DND-41 (cell line): ENCODE data around the gene TMX3.

Source experiments
- ATAC-seq: fragments of 200-7000 bp; cut with Tn5 transposase; 3 replicates; pipeline ENCODE4 v1.9.1; 2021; ENCODE audit warnings: low read depth; ENCODE audit not compliant: insufficient read depth
- DNase-seq: peaks from one replicate; pipeline ENCODE4 v3.0.0-alpha.2; 2020
- H2AFZ ChIP-seq: 2 replicates; pipeline ENCODE4 v1.6.0; 2012; ENCODE audit warnings: low read depth, low read length
- H3K27ac ChIP-seq: 2 replicates; pipeline ENCODE4 v1.5.1; 2012; ENCODE audit warnings: low read length, inconsistent platforms
- H3K27me3 ChIP-seq: fragments of 200-600 bp; sonication (generic); 2 replicates; pipeline ENCODE4 v1.6.0; 2012; ENCODE audit warnings: low read length, mild to moderate bottlenecking, inconsistent platforms; ENCODE audit not compliant: insufficient read depth, poor library complexity
- H3K36me3 ChIP-seq: 2 replicates; pipeline ENCODE4 v1.5.1; 2012; ENCODE audit warnings: low read length, inconsistent platforms; ENCODE audit not compliant: insufficient read depth
- H3K4me1 ChIP-seq: 2 replicates; pipeline ENCODE4 v1.5.1; 2012; ENCODE audit warnings: mild to moderate bottlenecking, low read length; ENCODE audit not compliant: insufficient read depth
- H3K4me2 ChIP-seq: 2 replicates; pipeline ENCODE4 v1.6.0; 2012; ENCODE audit warnings: mild to moderate bottlenecking, moderate library complexity, low read length, inconsistent platforms; ENCODE audit not compliant: insufficient read depth
- H3K4me3 ChIP-seq, 2 experiments: fragments of 200-600 bp in 1 of 2; shearing (Covaris generic) in 1 of 2; 2 replicates each; pipeline ENCODE4 v1.5.1; 2012 to 2016; ENCODE audit warnings: inconsistent platforms in 2 of 2, low read length in 2 of 2, mild to moderate bottlenecking in 2 of 2, low read depth in 1 of 2, moderate library complexity in 1 of 2
- H3K79me2 ChIP-seq: 2 replicates; pipeline ENCODE4 v1.6.0; 2012; ENCODE audit warnings: low read length, inconsistent platforms; ENCODE audit not compliant: insufficient read depth
- H3K9ac ChIP-seq: 2 replicates; pipeline ENCODE4 v1.6.0; 2012; ENCODE audit warnings: low read depth, mild to moderate bottlenecking, inconsistent platforms, low read length, moderate library complexity
- H3K9me3 ChIP-seq: 2 replicates; pipeline ENCODE4 v1.5.1; 2012; ENCODE audit warnings: low read length, moderate library complexity, mild to moderate bottlenecking, inconsistent platforms; ENCODE audit not compliant: insufficient read depth, severe bottlenecking
- H4K20me1 ChIP-seq: 2 replicates; pipeline ENCODE4 v1.6.0; 2012; ENCODE audit warnings: low read length; ENCODE audit not compliant: insufficient read depth
- EZH2 ChIP-seq: IDR thresholded peaks from 3 replicates; pipeline ENCODE4 v1.6.1; 2012; ENCODE audit warnings: borderline replicate concordance, low read depth, mild to moderate bottlenecking, moderate library complexity, low read length, inconsistent platforms; ENCODE audit not compliant: severe bottlenecking
- TF ChIP-seq, protein P1 (sequence below): IDR thresholded peaks from 2 replicates; pipeline ENCODE4 v1.5.1; 2012; ENCODE audit warnings: borderline replicate concordance, low read length, moderate library complexity, mild to moderate bottlenecking; ENCODE audit not compliant: poor library complexity, severe bottlenecking; ENCODE audit errors: extremely low read depth

TMX3 gene

DNA sequence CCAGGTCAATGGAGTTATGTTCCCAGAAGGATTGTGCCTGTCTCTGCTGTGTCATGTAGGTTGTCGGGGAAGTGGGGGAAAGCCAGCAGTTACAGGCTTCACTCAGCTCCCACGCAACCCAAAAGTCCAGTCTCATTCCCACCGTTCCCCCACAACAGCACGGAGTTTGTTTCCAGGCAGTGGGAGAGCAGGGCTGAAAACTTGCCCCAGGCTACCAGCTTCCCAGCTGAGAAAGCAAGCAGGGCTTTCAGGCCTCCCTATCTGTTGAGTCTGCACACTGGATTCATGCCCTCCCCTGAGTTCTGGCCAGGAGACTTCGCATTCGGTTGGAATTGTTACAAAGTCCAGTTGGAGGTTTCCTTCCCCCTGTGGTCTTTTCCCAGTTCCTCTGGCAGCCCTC lies 76.3 kb downstream of the TMX3 start:
- H3K4me2 ChIP-seq, result no peak overlapping the region
- no peak overlapping the region for H2AFZ ChIP-seq
- no peaks in the 10 kb centered on the region for H3K79me2 ChIP-seq
- ATAC-seq (no peak), DNase-seq (no peak)
- no peak overlapping the region for H3K9ac ChIP-seq
- no peaks in the 10 kb centered on the region for H4K20me1 ChIP-seq
- no peak overlapping the region for H3K27ac ChIP-seq
- no peaks in the 10 kb centered on the region for H3K27me3 ChIP-seq
- no peak overlapping the region for H3K4me3 ChIP-seq
- H3K9me3 ChIP-seq, result no peaks in the 10 kb centered on the region
- H3K4me1 ChIP-seq, result no peaks in the 10 kb centered on the region
- H3K36me3 ChIP-seq, result no peaks in the 10 kb centered on the region
- TF ChIP-seq, protein P1, sequence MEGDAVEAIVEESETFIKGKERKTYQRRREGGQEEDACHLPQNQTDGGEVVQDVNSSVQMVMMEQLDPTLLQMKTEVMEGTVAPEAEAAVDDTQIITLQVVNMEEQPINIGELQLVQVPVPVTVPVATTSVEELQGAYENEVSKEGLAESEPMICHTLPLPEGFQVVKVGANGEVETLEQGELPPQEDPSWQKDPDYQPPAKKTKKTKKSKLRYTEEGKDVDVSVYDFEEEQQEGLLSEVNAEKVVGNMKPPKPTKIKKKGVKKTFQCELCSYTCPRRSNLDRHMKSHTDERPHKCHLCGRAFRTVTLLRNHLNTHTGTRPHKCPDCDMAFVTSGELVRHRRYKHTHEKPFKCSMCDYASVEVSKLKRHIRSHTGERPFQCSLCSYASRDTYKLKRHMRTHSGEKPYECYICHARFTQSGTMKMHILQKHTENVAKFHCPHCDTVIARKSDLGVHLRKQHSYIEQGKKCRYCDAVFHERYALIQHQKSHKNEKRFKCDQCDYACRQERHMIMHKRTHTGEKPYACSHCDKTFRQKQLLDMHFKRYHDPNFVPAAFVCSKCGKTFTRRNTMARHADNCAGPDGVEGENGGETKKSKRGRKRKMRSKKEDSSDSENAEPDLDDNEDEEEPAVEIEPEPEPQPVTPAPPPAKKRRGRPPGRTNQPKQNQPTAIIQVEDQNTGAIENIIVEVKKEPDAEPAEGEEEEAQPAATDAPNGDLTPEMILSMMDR, result no peak
- TF ChIP-seq EZH2, result no peak

DNA sequence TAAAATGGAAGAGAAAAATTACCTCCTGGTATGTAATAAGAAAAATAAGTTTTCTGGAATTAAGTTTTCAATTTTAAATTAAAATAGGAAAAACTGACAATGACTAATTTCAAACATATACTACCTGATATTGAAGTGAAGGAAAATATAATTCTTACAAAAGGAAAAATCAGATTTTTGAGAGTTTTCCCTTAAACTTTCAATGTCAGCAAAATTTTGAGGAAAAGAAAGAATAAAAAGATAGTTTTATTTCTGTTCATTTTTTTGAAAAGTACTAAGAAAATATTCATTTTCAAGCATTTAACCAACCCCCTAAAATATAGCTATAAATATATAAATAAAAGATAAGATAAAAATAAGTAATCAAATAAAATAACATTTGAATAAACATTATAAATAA lies 87.1 kb downstream of the TMX3 start:
- H3K9me3 ChIP-seq, result no peaks in the 10 kb centered on the region
- H4K20me1 ChIP-seq, result no peaks in the 10 kb centered on the region
- no peak for ATAC-seq
- no peaks in the 10 kb centered on the region for H3K4me1 ChIP-seq
- H3K4me3 ChIP-seq, result no peak overlapping the region
- no peaks in the 10 kb centered on the region for H3K79me2 ChIP-seq
- no peaks in the 10 kb centered on the region for H3K36me3 ChIP-seq
- no peak for TF ChIP-seq EZH2
- TF ChIP-seq, protein P1, result no peak
- H2AFZ ChIP-seq, result no peak overlapping the region
- H3K9ac ChIP-seq, result no peak overlapping the region
- no peak for DNase-seq
- H3K27me3 ChIP-seq, result no peaks in the 10 kb centered on the region
- H3K4me2 ChIP-seq, result no peak overlapping the region
- H3K27ac ChIP-seq, result no peak overlapping the region
